Pancreas (tissue), 10 donors: ENCODE measurements around the gene FBL. TPM values are rescaled to one million over a fixed set of nuclear protein-coding genes. Genes with fewer than 3 reads are reported as not detected.
"Not testable (repeated sequence)": the region's sequence is repeated elsewhere in the genome, so short reads cannot be mapped to it uniquely, and the experiment has no call there.

Experiments
- ATAC-seq, 4 donors: fragments of 200-7000 bp; cut with Tn5 transposase; one replicate each; pipeline versions ENCODE4 v1.8.0 to v1.9.1; 2020; ENCODE audit warnings: mild to moderate bottlenecking in 4 of 4, moderate library complexity in 4 of 4
- DNase-seq, 6 donors: peaks; one replicate each; pipeline ENCODE4 v3.0.0-alpha.2; 2020
- FAIRE-seq: peaks from 2 replicates; lab custom pipeline; 2012; peaks lifted over from hg19 to GRCh38; lab: Jason Lieb, UNC
- H3K27ac ChIP-seq, 4 donors: fragments of 200-600 bp; sonication (generic); 1 replicate in 3 of 4; 2 replicates in 1 of 4; pipeline versions ENCODE4 v1.5.0 to v1.8.0; 2020
- H3K27me3 ChIP-seq, 4 donors: fragments of 200-600 bp; one replicate each; pipeline ENCODE4 v1.8.0; 2021
- H3K36me3 ChIP-seq, 3 donors: fragments of 200-600 bp; sonication (generic) in 1 of 3; one replicate each; pipeline versions ENCODE4 v1.5.0 to v1.8.0; 2020 to 2021
- H3K4me1 ChIP-seq, 3 donors: fragments of 200-600 bp; one replicate each; pipeline ENCODE4 v1.8.0; 2021
- H3K4me3 ChIP-seq, 4 donors: fragments of 200-600 bp; sonication (generic) in 2 of 4; one replicate each; pipeline versions ENCODE4 v1.5.0 to v1.8.0; 2020 to 2021
- H3K9me3 ChIP-seq, 4 donors: fragments of 200-600 bp; one replicate each; pipeline ENCODE4 v1.8.0; 2021
- CTCF ChIP-seq, 4 donors: fragments of 200-600 bp; sonication (generic) in 3 of 4; IDR thresholded peaks; one replicate each; pipeline versions ENCODE4 v1.5.0 to v1.8.0; 2021; ENCODE audit warnings: antibody characterized with exemption in 4 of 4
- WGBS, 2 donors: extraction: QIAGEN DNeasy Blood & Tissue Kit; methylation state at CpG; one replicate each; pipeline ENCODE4 v1.1.7; 2013; 5-methylcytosine and 5-hydroxymethylcytosine counted together
- intact Hi-C, 3 donors: fragments of 100-400 bp; cut with DNase I; formaldehyde crosslinking; loops; one replicate each; pipeline versions ENCODE4 v1.11.1 to v1.14.2; 2022
- polyA plus RNA-seq, 2 donors: library from polyadenylated mRNA; stranded (reverse); fragments of 200-250 nt; gene quantifications; one replicate each; pipeline ENCODE4 v1.2.3, GENCODE V29; 2013
- total RNA-seq, 6 donors: library from RNA; stranded (reverse); fragmentation: NEBNext Ultra II Directional in 4 of 6; extraction: Animal tissue kit (Norgen Biotek cat#: 25700) in 4 of 6; gene quantifications; one replicate each; pipeline versions ENCODE4 v1.2.1 to v1.2.4, GENCODE V29; 2021 to 2023
- donor health status: healthy with polysubstance abuse.
- donor health status: DM: no; HTN: no; CAD: no; lungs with moderate emphysema.
- donor health status: DM: no; HTN: no; CAD: no.
- donor health status: control.
- donor health status: control.
- donor health status: Bipolar disorder and iron deficiency.
- donor health status: DM: yes; HTN: yes; CAD: no.
- donor health status: DM: no; HTN: no; CAD: no.
- donor health status: DM: no; HTN: no; CAD: no.
- donor health status: DM: yes; HTN: yes; CAD: no.

The FBL gene
- total and polyA plus RNA-seq, 8 donors: 86.4 to 166 (median 109) TPM

GRCh38 chr19:39890755-39891551 is 44.8 kb upstream of the FBL start:
- ATAC-seq (no peak), DNase-seq (no peak), FAIRE-seq (no peak)
- H3K4me3 ChIP-seq: no peak overlapping the region
- intact Hi-C loops: loop anchor here in 1 of 3 donors (10.0 kb wide), 1 partner anchor 74 kb away; no protein-coding TSS in a partner anchor
- H3K4me1 ChIP-seq: peaks cover 0 to 4% (median 0%) of the 10 kb centered on the region in 3 donors
- H3K36me3 ChIP-seq: no peaks in the 10 kb centered on the region
- WGBS, 2 donors: 75 to 82% methylated on average over 17 of the region's 17 CpGs
- no peak for TF ChIP-seq CTCF (IDR thresholded peaks at IDR 0.05)
- no peaks in the 10 kb centered on the region for H3K9me3 ChIP-seq
- H3K27ac ChIP-seq: no peak overlapping the region
- no peaks in the 10 kb centered on the region for H3K27me3 ChIP-seq

- not testable (repeated sequence) for FAIRE-seq, ATAC-seq, H3K4me1 ChIP-seq, H3K27ac ChIP-seq, H3K9me3 ChIP-seq, H3K4me3 ChIP-seq, H3K36me3 ChIP-seq, H3K27me3 ChIP-seq
- DNase-seq: peak in 2 of 6 donors; percentile 62 to 82
- 84 to 90% methylated on average over 17 to 18 of the region's 20 CpGs for WGBS, 2 donors
- intact Hi-C loops: loop anchor here in 1 of 3 donors (10.0 kb wide), 1 partner anchor 75 kb away; no protein-coding TSS in a partner anchor
Observed at GRCh38 chr19:39889872-39890754, 43.9 kb upstream of the FBL start.

- H3K4me3 ChIP-seq, H3K36me3 ChIP-seq, H3K27me3 ChIP-seq, FAIRE-seq, H3K27ac ChIP-seq, DNase-seq, H3K9me3 ChIP-seq, H3K4me1 ChIP-seq, ATAC-seq, intact Hi-C loops: not testable (repeated sequence)
- WGBS, 2 donors: 30% methylated on average over 2 to 3 of the region's 3 CpGs
Observed at GRCh38 chr19:39887456-39887951, 41.3 kb upstream of the FBL start.

GRCh38 chr19:39885821-39886554 is 39.8 kb upstream of the FBL start:
- H3K4me3 ChIP-seq, H3K36me3 ChIP-seq, intact Hi-C loops, H3K27me3 ChIP-seq, FAIRE-seq, H3K4me1 ChIP-seq, ATAC-seq, H3K9me3 ChIP-seq, H3K27ac ChIP-seq, DNase-seq: not testable (repeated sequence)
- WGBS, 2 donors: 85 to 89% methylated on average over 21 to 24 of the region's 30 CpGs

- intact Hi-C loops: not testable (repeated sequence)
Observed at GRCh38 chr19:39884721-39885120, 38.5 kb upstream of the FBL start.

GRCh38 chr19:39882645-39883044 is 36.5 kb upstream of the FBL start:
- 59 to 74% methylated on average over 5 to 6 of the region's 10 CpGs for WGBS, 2 donors
- H3K4me3 ChIP-seq, H3K9me3 ChIP-seq, H3K27ac ChIP-seq, H3K27me3 ChIP-seq, FAIRE-seq, intact Hi-C loops, DNase-seq, ATAC-seq, H3K36me3 ChIP-seq, H3K4me1 ChIP-seq: not testable (repeated sequence)

More at GRCh38 chr19:39884721-39885120, 38.5 kb upstream of the FBL start:
- not testable (repeated sequence) for ATAC-seq, DNase-seq, H3K4me3 ChIP-seq, H3K4me1 ChIP-seq, H3K27me3 ChIP-seq, FAIRE-seq, H3K9me3 ChIP-seq, H3K27ac ChIP-seq, H3K36me3 ChIP-seq
- WGBS, 2 donors: 65 to 82% methylated on average over 3 to 4 of the region's 9 CpGs

GRCh38 chr19:39881495-39882110 is 35.4 kb upstream of the FBL start:
- DNase-seq, H3K9me3 ChIP-seq, H3K27me3 ChIP-seq, intact Hi-C loops, H3K36me3 ChIP-seq, FAIRE-seq, H3K4me3 ChIP-seq, H3K27ac ChIP-seq, H3K4me1 ChIP-seq: not testable (repeated sequence)
- peak; percentile 70 to 94 (median 80) for ATAC-seq
- 12 to 23% methylated on average over 15 of the region's 15 CpGs for WGBS, 2 donors

- FAIRE-seq, H3K27ac ChIP-seq, H3K4me1 ChIP-seq, H3K4me3 ChIP-seq, H3K36me3 ChIP-seq, H3K9me3 ChIP-seq, intact Hi-C loops, H3K27me3 ChIP-seq, DNase-seq, ATAC-seq: not testable (repeated sequence)
- WGBS, 2 donors: 82 to 94% methylated on average over 4 of the region's 5 CpGs
Observed at GRCh38 chr19:39880241-39880640, 34.1 kb upstream of the FBL start.

GRCh38 chr19:39879796-39880195 is 33.6 kb upstream of the FBL start:
- not testable (repeated sequence) for H3K27ac ChIP-seq, H3K27me3 ChIP-seq, H3K4me1 ChIP-seq, H3K36me3 ChIP-seq, DNase-seq, FAIRE-seq, H3K9me3 ChIP-seq, H3K4me3 ChIP-seq, ATAC-seq
- intact Hi-C loops: loop anchor here in 1 of 3 donors (5.0 kb wide), 1 partner anchor 62 kb away; no protein-coding TSS in a partner anchor
- 88 to 98% methylated on average over 1 to 2 of the region's 8 CpGs for WGBS, 2 donors
